Activated B cell treated with CpG ODN at 0.5 μM for 24 hours (primary cell): ENCODE data around the gene TM9SF4. TPM values are rescaled to one million over a fixed set of nuclear protein-coding genes. Genes with fewer than 3 reads are reported as not detected.

Experiments used
- ATAC-seq: fragments of 200-7000 bp; cut with Tn5 transposase; one replicate; pipeline ENCODE4 v1.10.0; 2021; ENCODE audit warnings: low read depth, mild to moderate bottlenecking, moderate library complexity
- CTCF ChIA-PET: fragments of 350-600 bp; sonication (Branson Sonifier 250); formaldehyde crosslinking; loops from one replicate; lab custom pipeline; 2021; ENCODE audit warnings: antibody characterized with exemption; lab: Charles Lee
- POLR2A ChIA-PET: fragments of 350-600 bp; sonication (Branson Sonifier 250); formaldehyde crosslinking; loops from one replicate; lab custom pipeline; 2021; ENCODE audit warnings: antibody characterized with exemption; lab: Charles Lee
- DNase-seq: peaks from one replicate; pipeline ENCODE4 v3.0.0; 2022
- H3K27ac Mint-ChIP-seq: one replicate; pipeline ENCODE4 v1.8.0; 2020; ENCODE audit warnings: mixed read lengths
- H3K27me3 Mint-ChIP-seq: one replicate; pipeline ENCODE4 v1.8.0; 2021; ENCODE audit warnings: mixed read lengths
- H3K36me3 Mint-ChIP-seq: one replicate; pipeline ENCODE4 v1.8.0; 2021; ENCODE audit warnings: low read depth, mixed read lengths
- H3K4me1 Mint-ChIP-seq: one replicate; pipeline ENCODE4 v1.8.0; 2021; ENCODE audit warnings: mixed read lengths
- H3K4me3 Mint-ChIP-seq: one replicate; pipeline ENCODE4 v1.8.0; 2020; ENCODE audit warnings: mild to moderate bottlenecking, mixed read lengths
- H3K9me3 Mint-ChIP-seq: one replicate; pipeline ENCODE4 v1.8.0; 2020; ENCODE audit warnings: mixed read lengths
- CTCF ChIP-seq: fragments of 200-600 bp; IDR thresholded peaks from one replicate; pipeline ENCODE4 v1.8.0; 2022; ENCODE audit warnings: antibody characterized with exemption, mild to moderate bottlenecking
- intact Hi-C: fragments of 100-400 bp; cut with micrococcal nuclease; formaldehyde crosslinking; loops from one replicate; pipeline ENCODE4 v1.15.1; 2024
- total RNA-seq: library from RNA; stranded (reverse); gene quantifications from 2 replicates; pipeline ENCODE4 v1.2.3, GENCODE V29; 2022

Gene TM9SF4
- total RNA-seq, 1 donor from 2014 or later, result 48.1 TPM

- TF ChIP-seq CTCF, result no peak
- DNase-seq (no peak), ATAC-seq (no peak)
- H3K27me3 Mint-ChIP-seq, result no peaks in the 10 kb centered on the region
- H3K9me3 Mint-ChIP-seq, result no peaks in the 10 kb centered on the region
- H3K4me1 Mint-ChIP-seq, result peaks cover 5% of the 10 kb centered on the region
- H3K36me3 Mint-ChIP-seq, result peaks cover 78% of the 10 kb centered on the region
- H3K4me3 Mint-ChIP-seq, result no peak overlapping the region
- ChIA-PET CTCF (no interaction called here), POLR2A (no interaction called here)
- intact Hi-C loops, result no loop called here
- no peak overlapping the region for H3K27ac Mint-ChIP-seq
Measured at GRCh38 chr20:32152421-32153155, 43.1 kb downstream of the TM9SF4 start.

GRCh38 chr20:32153156-32153665 is 43.7 kb downstream of the TM9SF4 start:
- no peak overlapping the region for H3K27ac Mint-ChIP-seq
- ATAC-seq (no peak), DNase-seq (no peak)
- peaks cover 79% of the 10 kb centered on the region for H3K36me3 Mint-ChIP-seq
- H3K4me3 Mint-ChIP-seq, result no peak overlapping the region
- POLR2A ChIA-PET, result no interaction called here
- CTCF ChIA-PET, result no interaction called here
- H3K27me3 Mint-ChIP-seq, result no peaks in the 10 kb centered on the region
- intact Hi-C loops, result no loop called here
- H3K9me3 Mint-ChIP-seq, result no peaks in the 10 kb centered on the region
- no peak for TF ChIP-seq CTCF
- peaks cover 5% of the 10 kb centered on the region for H3K4me1 Mint-ChIP-seq

- Mint-ChIP-seq H3K27ac (no peak overlapping the region), H3K9me3 (no peaks in the 10 kb centered on the region), H3K4me1 (peaks cover 5% of the 10 kb centered on the region), H3K4me3 (no peak overlapping the region), H3K27me3 (no peaks in the 10 kb centered on the region), H3K36me3 (peaks cover 79% of the 10 kb centered on the region)
- CTCF ChIA-PET, result no interaction called here
- intact Hi-C loops, result no loop called here
- DNase-seq, result no peak
- no peak for TF ChIP-seq CTCF
- POLR2A ChIA-PET, result interaction anchor here (0.7 kb wide), 1 partner anchor 113 kb away, joined by 4 read pairs; no protein-coding TSS in a partner anchor
- ATAC-seq, result no peak
Measured at GRCh38 chr20:32153771-32154170, 44.3 kb downstream of the TM9SF4 start.

- Mint-ChIP-seq H3K4me3 (no peak overlapping the region), H3K27ac (peak overlapping the region; percentile 30), H3K4me1 (peaks cover 5% of the 10 kb centered on the region), H3K27me3 (no peaks in the 10 kb centered on the region), H3K36me3 (peaks cover 78% of the 10 kb centered on the region), H3K9me3 (no peaks in the 10 kb centered on the region)
- CTCF ChIA-PET, result no interaction called here
- intact Hi-C loops, result loop anchor here (1.0 kb wide), 2 partner anchors 302 to 498 kb away; no protein-coding TSS in a partner anchor
- TF ChIP-seq CTCF, result no peak
- ATAC-seq (peak; percentile 21), DNase-seq (no peak)
- POLR2A ChIA-PET, result no interaction called here
Measured at GRCh38 chr20:32155017-32155981, 45.8 kb downstream of the TM9SF4 start.

GRCh38 chr20:32157611-32158010 is 48.1 kb downstream of the TM9SF4 start:
- ChIA-PET POLR2A (no interaction called here), CTCF (no interaction called here)
- no peak overlapping the region for H3K4me3 Mint-ChIP-seq
- peaks cover 80% of the 10 kb centered on the region for H3K36me3 Mint-ChIP-seq
- H3K4me1 Mint-ChIP-seq, result peaks cover 5% of the 10 kb centered on the region
- ATAC-seq (no peak), DNase-seq (no peak)
- H3K9me3 Mint-ChIP-seq, result no peaks in the 10 kb centered on the region
- no peak for TF ChIP-seq CTCF
- H3K27ac Mint-ChIP-seq, result no peak overlapping the region
- intact Hi-C loops, result no loop called here
- no peaks in the 10 kb centered on the region for H3K27me3 Mint-ChIP-seq
